Measurements from ENCODE around the gene WNT9A. TPM values are rescaled to one million over a fixed set of nuclear protein-coding genes. Genes with fewer than 3 reads are reported as not detected.
"Not testable (repeated sequence)": the region's sequence is repeated elsewhere in the genome, so short reads cannot be mapped to it uniquely, and the experiment has no call there.

WNT9A gene
- total RNA-seq, 1 donor from 2014 or later, result 10.3 TPM

- H3K4me3 ChIP-seq (ENCODE audit: low read depth, low read length); H3K27me3 ChIP-seq (ENCODE audit: control insufficient read depth, insufficient read depth, low read length); H3K36me3 ChIP-seq (ENCODE audit: control insufficient read depth, insufficient read depth, low read length); DNase-seq (ENCODE audit: low read depth): not testable (repeated sequence)
Measured at GRCh38 chr1:227971216-227971615, 23.5 kb upstream of the WNT9A start.

- H3K36me3 ChIP-seq (ENCODE audit: control insufficient read depth, insufficient read depth, low read length); H3K4me3 ChIP-seq (ENCODE audit: low read depth, low read length); DNase-seq (ENCODE audit: low read depth); H3K27me3 ChIP-seq (ENCODE audit: control insufficient read depth, insufficient read depth, low read length): not testable (repeated sequence)
Measured at GRCh38 chr1:227970076-227970995, 22.6 kb upstream of the WNT9A start.

GRCh38 chr1:227967815-227968214 is 20.1 kb upstream of the WNT9A start:
- H3K4me3 ChIP-seq (ENCODE audit: low read depth, low read length); H3K27me3 ChIP-seq (ENCODE audit: control insufficient read depth, insufficient read depth, low read length); DNase-seq (ENCODE audit: low read depth); H3K36me3 ChIP-seq (ENCODE audit: control insufficient read depth, insufficient read depth, low read length): not testable (repeated sequence)

DNA sequence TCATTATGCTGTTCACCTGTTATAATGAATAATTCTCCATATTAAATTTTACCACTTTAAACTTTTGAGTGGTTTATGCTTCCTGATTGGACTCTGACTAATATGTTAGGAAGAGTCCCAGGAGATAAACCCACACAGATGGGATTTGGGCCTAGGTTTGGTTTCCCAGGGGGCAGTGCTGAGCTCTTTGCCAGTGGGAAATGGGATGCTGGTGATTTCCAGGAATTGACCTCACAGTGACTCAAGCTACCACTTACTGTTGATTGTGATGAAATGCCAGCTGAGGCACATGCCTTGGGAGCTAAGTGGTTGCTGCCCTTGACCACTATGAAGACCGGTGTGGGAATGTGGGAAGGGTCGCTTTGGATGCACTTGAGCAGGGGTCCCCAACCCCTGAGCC is 19.0 kb upstream of the WNT9A start:
- DNase-seq (ENCODE audit: low read depth); H3K4me3 ChIP-seq (ENCODE audit: low read depth, low read length); H3K36me3 ChIP-seq (ENCODE audit: control insufficient read depth, insufficient read depth, low read length); H3K27me3 ChIP-seq (ENCODE audit: control insufficient read depth, insufficient read depth, low read length): not testable (repeated sequence)

DNA sequence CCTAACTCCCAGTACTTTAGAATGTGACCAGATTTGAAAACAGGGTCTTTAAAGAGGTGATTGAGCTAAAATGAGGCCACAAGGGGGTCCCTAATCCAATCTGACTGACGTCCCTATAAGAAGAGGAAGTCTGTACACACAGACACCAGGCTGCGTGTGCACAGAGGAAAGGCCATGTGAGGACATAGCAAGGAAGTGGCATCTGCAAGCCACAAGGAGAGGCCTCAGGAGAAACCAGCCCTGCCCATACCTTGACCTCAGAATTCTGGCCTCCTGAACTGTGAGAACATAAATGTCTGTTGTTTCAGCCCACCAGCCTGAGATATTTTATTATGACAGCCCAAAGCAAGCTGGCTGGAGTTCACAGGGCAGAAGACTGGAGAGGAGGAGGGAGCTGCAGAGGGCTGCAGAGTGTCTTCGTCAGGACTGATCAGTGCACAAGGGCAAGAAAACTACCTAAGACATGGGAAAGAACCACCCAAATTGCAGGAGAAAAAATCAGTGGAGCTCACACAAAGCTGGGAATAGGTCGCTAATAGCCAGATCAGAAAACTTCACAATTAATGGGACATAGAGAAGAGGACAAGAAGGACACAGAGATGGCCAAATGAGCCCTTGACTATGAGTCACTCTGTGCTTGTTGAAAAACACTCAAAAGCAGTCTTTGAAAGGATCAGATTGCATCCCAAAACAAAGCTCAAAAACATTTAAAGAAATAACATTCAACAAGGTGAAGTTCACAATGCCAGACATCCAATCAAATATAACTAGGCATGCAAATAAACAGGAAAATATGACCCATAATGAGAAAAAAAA is 14.1 kb upstream of the WNT9A start:
- TF ChIP-seq CTCF (IDR thresholded peaks at IDR 0.05; ENCODE audit: insufficient read depth, low read length, poor library complexity, severe bottlenecking), result no peak
- Histone ChIP-seq H3K27me3 (ENCODE audit: control insufficient read depth, insufficient read depth, low read length) (no peaks in the 10 kb centered on the region), H3K4me3 (ENCODE audit: low read depth, low read length) (no peak overlapping the region), H3K36me3 (ENCODE audit: control insufficient read depth, insufficient read depth, low read length) (no peaks in the 10 kb centered on the region)
- no peak for DNase-seq (ENCODE audit: low read depth)

DNA sequence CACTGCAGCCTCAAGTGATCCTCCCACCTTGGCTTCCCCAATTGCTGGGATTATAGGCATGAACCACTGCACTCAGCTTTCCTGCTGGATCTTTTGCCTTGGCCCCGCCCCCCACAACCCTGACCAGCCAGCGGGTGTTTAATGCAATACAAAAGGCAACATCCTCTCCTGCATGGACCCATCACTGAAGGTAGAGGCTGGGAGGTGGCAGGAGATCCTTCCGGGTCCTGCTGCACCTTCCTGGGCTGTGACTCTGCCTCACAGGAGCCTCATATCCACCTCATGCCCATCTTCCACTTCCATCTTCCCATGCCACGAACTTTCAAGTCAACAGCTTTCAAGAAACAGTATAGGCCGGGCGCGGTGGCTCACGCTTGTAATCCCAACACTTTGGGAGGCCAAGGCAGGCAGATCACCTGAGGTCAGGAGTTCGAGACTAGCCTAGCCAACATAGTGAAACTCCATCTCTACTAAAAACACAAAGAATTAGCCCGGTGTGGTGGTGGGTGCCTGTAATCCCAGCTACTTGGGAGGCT is 11.7 kb upstream of the WNT9A start:
- H3K27me3 ChIP-seq (ENCODE audit: control insufficient read depth, insufficient read depth, low read length), result no peaks in the 10 kb centered on the region
- no peak for DNase-seq (ENCODE audit: low read depth)
- H3K4me3 ChIP-seq (ENCODE audit: low read depth, low read length), result no peak overlapping the region
- no peak for TF ChIP-seq CTCF (IDR thresholded peaks at IDR 0.05; ENCODE audit: insufficient read depth, low read length, poor library complexity, severe bottlenecking)
- no peaks in the 10 kb centered on the region for H3K36me3 ChIP-seq (ENCODE audit: control insufficient read depth, insufficient read depth, low read length)

DNA sequence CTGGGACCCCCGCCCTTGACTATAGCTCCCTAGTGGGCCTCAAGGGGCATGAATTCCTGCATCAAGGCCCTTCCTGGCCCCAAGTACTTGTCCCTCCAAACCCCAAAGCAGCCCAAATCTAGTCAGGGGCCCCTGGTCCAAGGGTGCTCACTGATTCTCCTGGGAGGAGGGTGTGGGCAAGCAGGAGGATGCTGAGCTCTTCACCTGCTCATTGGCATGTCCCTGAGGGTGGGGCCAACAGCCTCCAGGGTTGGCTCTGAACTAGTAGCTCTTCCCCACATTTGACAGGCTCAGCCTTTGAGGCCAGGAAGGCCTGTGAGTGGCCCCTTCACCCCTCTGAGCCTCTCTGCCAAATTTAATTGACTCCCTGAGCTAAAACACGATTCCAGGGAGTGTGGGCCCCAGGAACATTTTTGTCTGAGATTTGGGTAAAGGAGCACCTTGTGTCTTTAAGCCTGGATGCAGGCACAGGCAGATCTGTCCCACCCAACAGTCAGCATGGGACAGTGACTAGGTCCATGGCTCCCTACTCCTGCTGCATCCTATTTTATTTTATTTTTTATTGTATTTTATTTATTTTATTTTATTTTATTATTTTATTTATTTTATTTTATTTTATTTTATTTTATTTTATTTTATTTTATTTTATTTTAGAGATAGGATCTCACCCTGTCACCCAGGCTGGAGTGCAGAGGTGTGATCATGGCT is 11.0 kb upstream of the WNT9A start:
- no peak for TF ChIP-seq CTCF (IDR thresholded peaks at IDR 0.05; ENCODE audit: insufficient read depth, low read length, poor library complexity, severe bottlenecking)
- DNase-seq (ENCODE audit: low read depth), result no peak
- Histone ChIP-seq H3K36me3 (ENCODE audit: control insufficient read depth, insufficient read depth, low read length) (no peaks in the 10 kb centered on the region), H3K27me3 (ENCODE audit: control insufficient read depth, insufficient read depth, low read length) (no peaks in the 10 kb centered on the region), H3K4me3 (ENCODE audit: low read depth, low read length) (no peak overlapping the region)

Measured in kidney epithelial cell (primary cell).